Heart right ventricle (tissue), 16 donors: ENCODE measurements around the gene RAP1GAP2. TPM values are rescaled to one million over a fixed set of nuclear protein-coding genes. Genes with fewer than 3 reads are reported as not detected.

Source experiments
- ATAC-seq, 8 donors: fragments of 200-7000 bp; cut with Tn5 transposase; one replicate each; pipeline ENCODE4 v1.9.1; 2020; ENCODE audit warnings: mild to moderate bottlenecking in 8 of 8, moderate library complexity in 8 of 8, moderate number of reproducible peaks in 1 of 8
- DNase-seq, 2 donors: peaks; one replicate each; pipeline ENCODE4 v3.0.0-alpha.2; 2020
- H3K27ac ChIP-seq, 10 donors: fragments of 200-600 bp; sonication (generic) in 2 of 10; one replicate each; pipeline versions ENCODE4 v1.5.0 to v1.8.0; 2020 to 2022; ENCODE audit warnings: mild to moderate bottlenecking in 3 of 10
- H3K27me3 ChIP-seq, 7 donors: fragments of 200-600 bp; one replicate each; pipeline ENCODE4 v1.8.0; 2021 to 2022; ENCODE audit warnings: mild to moderate bottlenecking in 2 of 7
- H3K36me3 ChIP-seq, 9 donors: fragments of 200-600 bp; sonication (generic) in 1 of 9; one replicate each; pipeline versions ENCODE4 v1.5.0 to v1.8.0; 2020 to 2022; ENCODE audit warnings: mild to moderate bottlenecking in 2 of 9
- H3K4me1 ChIP-seq, 9 donors: fragments of 200-600 bp; sonication (generic) in 1 of 9; one replicate each; pipeline versions ENCODE4 v1.5.0 to v1.8.0; 2020 to 2022; ENCODE audit warnings: mild to moderate bottlenecking in 4 of 9
- H3K4me3 ChIP-seq, 10 donors: fragments of 200-600 bp; sonication (generic) in 2 of 10; one replicate each; pipeline versions ENCODE4 v1.5.0 to v1.8.0; 2020 to 2022; ENCODE audit warnings: mild to moderate bottlenecking in 7 of 10, moderate library complexity in 2 of 10
- H3K9me3 ChIP-seq, 11 donors: fragments of 200-600 bp in 10 of 11; sonication (generic) in 2 of 11; one replicate each; pipeline versions ENCODE4 v1.5.0 to v1.8.0; 2013 to 2022; ENCODE audit warnings: mild to moderate bottlenecking in 2 of 11, control low read depth in 1 of 11, moderate library complexity in 1 of 11
- CTCF ChIP-seq, 9 donors: fragments of 200-600 bp; sonication (generic) in 2 of 9; IDR thresholded peaks; one replicate each; pipeline versions ENCODE4 v1.5.0 to v1.8.0; 2021 to 2022; ENCODE audit warnings: antibody characterized with exemption in 9 of 9, mild to moderate bottlenecking in 5 of 9, moderate library complexity in 1 of 9
- WGBS, 2 donors: extraction: QIAGEN DNeasy Blood & Tissue Kit; methylation state at CpG; one replicate each; pipeline ENCODE4 v1.1.7; 2013; ENCODE audit warnings: inconsistent platforms in 1 of 2; 5-methylcytosine and 5-hydroxymethylcytosine counted together
- intact Hi-C, 10 donors: fragments of 100-400 bp; cut with DNase I; formaldehyde crosslinking; loops; one replicate each; pipeline versions ENCODE4 v1.11.1 to v1.14.2; 2022
- polyA plus RNA-seq, 2 donors: library from polyadenylated mRNA; stranded (reverse); fragments of 200-250 nt; gene quantifications; one replicate each; pipeline ENCODE4 v1.2.3, GENCODE V29; 2013
- total RNA-seq, 10 donors: library from RNA; stranded (reverse); fragmentation: NEBNext Ultra II Directional in 3 of 10; extraction: Animal tissue kit (Norgen Biotek cat#: 25700) in 3 of 10; gene quantifications; one replicate each; pipeline versions ENCODE4 v1.2.1 to v1.2.4, GENCODE V29; 2021 to 2023
- donor health status: Arrhythmogenic right ventricular cardiomyopathy.
- donor health status: ischemic (EF 13 %, LVEDD 7.1; RV severe dilation, severe dysfunction).
- donor health status: healthy with polysubstance abuse.
- donor health status: DM: no; HTN: yes; CAD: no.
- donor health status: DM: no; HTN: no; CAD: no.
- donor health status: ischemic (EF 25% LVEDD 6.9; RV normal size, moderate dysfunction).
- donor health status: ischemic (EF 25% LVEDD 5.7; RV mildly dilated, moderate dysfunction).
- donor health status: healthy.
- donor health status: DM: yes; HTN: yes; CAD: no.
- donor health status: Ischemic cardiomyopathy.
- donor health status: ischemic (EF 35%, LVEDD 5.7; RV mildly dilated, moderate dysfunction).
- donor health status: nonischemic (EF 11% LVEDD 7.7; RV severe dilation, severe dysfunction).
- donor health status: DM: yes; HTN: yes; CAD: no.
- donor health status: PGD.
- donor health status: ischemic (EF 29% LVEDD 5.4; RV normal size, mild dysfunction).
- donor health status: nonischemic (EF 23%, LVEDD 6.1; RV moderate dilation, normal function).

The RAP1GAP2 gene
- total and polyA plus RNA-seq, 12 donors = 9.5 to 51.3 (median 34.6) TPM

DNA sequence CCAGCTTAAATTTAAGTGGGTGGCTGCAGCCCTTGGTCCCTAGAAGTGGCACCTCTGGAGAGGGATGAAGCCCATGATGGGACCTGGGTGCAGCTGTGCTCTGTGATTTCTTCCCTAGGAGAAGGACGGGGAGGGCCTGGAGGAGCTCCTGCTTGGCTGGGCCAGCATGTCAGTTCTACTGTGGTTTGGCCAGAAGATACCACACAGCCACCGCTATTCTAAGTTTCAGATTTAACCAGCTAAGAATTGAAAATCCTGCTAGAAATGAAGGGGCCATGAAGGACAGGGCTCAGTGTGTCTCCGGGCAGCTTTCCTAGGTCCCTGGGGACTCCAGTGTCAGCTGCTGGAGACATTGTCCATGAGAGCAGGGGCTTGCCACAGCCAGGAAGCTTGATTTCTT lies 9.7 kb downstream of the RAP1GAP2 start:
- H3K4me3 ChIP-seq = no peak overlapping the region
- WGBS, 2 donors = 52 to 57% methylated on average over 3 of the region's 3 CpGs
- H3K4me1 ChIP-seq = peaks cover 0 to 7% (median 0%) of the 10 kb centered on the region in 9 donors
- no peak for TF ChIP-seq CTCF (IDR thresholded peaks at IDR 0.05)
- intact Hi-C loops = no loop called here
- DNase-seq (no peak), ATAC-seq (no peak)
- H3K9me3 ChIP-seq = no peaks in the 10 kb centered on the region
- H3K36me3 ChIP-seq = no peaks in the 10 kb centered on the region
- peaks cover 0 to 5% (median 0%) of the 10 kb centered on the region in 7 donors for H3K27me3 ChIP-seq
- H3K27ac ChIP-seq = no peak overlapping the region

DNA sequence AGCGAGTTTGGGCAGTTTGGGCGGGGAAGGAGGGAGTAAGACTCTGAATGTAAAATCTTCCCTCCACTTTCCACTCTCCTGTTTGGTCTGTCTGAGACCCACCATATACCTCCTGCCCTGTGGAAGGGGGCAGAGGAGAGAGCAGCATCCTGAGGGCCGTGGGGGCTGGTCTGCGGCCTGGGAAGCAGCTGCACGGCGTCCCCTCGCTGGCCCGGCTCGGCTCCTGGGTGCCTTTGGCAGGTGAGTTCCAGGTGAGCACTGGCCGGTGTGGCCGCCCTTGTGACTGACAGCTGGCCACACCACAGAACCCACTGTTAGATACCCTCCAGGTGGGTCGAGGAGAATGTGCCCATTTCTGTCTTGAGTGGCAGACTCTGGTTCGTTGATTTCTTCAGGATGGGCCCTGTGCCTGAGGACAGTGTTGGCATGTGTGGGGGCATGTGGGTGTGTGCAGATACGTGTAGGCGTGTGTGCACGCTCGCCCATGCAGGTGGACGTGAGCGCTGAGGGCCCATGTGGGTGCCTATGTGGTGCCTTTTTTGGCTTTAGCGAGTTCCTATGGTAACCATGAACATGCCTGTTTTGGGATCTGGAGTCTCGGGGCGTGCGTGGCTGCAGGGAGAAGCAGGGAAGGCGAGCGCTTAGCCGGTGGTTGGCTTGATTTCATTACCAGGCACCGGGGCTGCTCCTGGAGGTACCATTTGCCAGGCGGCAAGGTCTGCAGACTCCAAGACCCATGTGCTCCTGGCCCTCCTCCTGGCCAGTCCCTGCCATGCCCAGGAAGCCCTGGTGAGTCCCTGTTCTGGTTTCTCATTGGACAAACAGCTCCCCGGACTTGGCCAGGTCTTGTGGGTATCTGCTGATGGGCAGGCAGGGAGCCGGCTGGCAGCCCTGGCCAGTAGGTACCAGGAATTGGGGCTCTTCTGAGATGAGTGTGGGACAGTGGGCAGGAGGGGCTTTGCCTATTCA lies 12.4 kb downstream of the RAP1GAP2 start:
- no peak for TF ChIP-seq CTCF (IDR thresholded peaks at IDR 0.05)
- no peaks in the 10 kb centered on the region for H3K27me3 ChIP-seq
- intact Hi-C loops = no loop called here

DNA sequence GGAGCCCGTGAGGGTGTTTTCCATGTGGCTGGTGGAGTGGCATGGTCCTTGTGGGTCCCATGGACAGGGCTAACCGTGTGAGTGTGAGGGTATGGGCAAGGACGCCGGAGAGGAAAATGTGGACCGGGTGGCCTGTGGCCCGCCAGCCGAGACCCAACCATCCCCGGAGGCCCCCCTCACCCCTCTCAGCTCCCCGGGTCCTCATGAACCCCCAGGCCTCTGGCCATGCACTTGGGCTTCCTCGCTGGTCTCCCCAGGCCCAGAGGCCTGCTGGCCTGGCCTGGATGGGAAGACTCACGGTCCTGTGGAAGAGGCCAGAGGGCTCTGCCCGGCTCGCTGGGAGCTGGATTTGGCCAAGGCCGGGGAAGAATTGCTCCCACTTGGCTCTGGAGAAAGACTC lies 13.1 kb downstream of the RAP1GAP2 start:
- Histone ChIP-seq H3K4me1 (peaks cover 0 to 19% (median 0%) of the 10 kb centered on the region in 9 donors), H3K27me3 (peaks cover 0 to 2% (median 0%) of the 10 kb centered on the region in 7 donors), H3K27ac (no peak overlapping the region), H3K36me3 (no peaks in the 10 kb centered on the region), H3K9me3 (no peaks in the 10 kb centered on the region), H3K4me3 (no peak overlapping the region)
- intact Hi-C loops = no loop called here
- 90 to 94% methylated on average over 14 of the region's 14 CpGs for WGBS, 2 donors
- peak in 1 of 8 donors; percentile 11 for ATAC-seq
- no peak for TF ChIP-seq CTCF (IDR thresholded peaks at IDR 0.05)
- no peak for DNase-seq

More for the DNA sequence above, 12.4 kb downstream of the RAP1GAP2 start:
- DNase-seq = no peak
- Histone ChIP-seq H3K36me3 (no peaks in the 10 kb centered on the region), H3K9me3 (no peaks in the 10 kb centered on the region), H3K27ac (no peak overlapping the region), H3K4me1 (peaks cover 0 to 16% (median 0%) of the 10 kb centered on the region in 9 donors), H3K4me3 (no peak overlapping the region)
- WGBS, 2 donors = 88 to 89% methylated on average over 30 of the region's 30 CpGs
- ATAC-seq = no peak

GRCh38 chr17:2814049-2814448 lies 17.8 kb downstream of the RAP1GAP2 start:
- Histone ChIP-seq H3K4me3 (peak overlapping the region in 1 of 10 donors; percentile 46), H3K27ac (peak overlapping the region in 1 of 10 donors; percentile 69), H3K27me3 (peaks cover 0 to 8% (median 0%) of the 10 kb centered on the region in 7 donors), H3K4me1 (peaks cover 0 to 39% (median 0%) of the 10 kb centered on the region in 9 donors), H3K36me3 (no peaks in the 10 kb centered on the region), H3K9me3 (no peaks in the 10 kb centered on the region)
- WGBS, 2 donors = 67 to 70% methylated on average over 5 of the region's 5 CpGs
- no peak for DNase-seq
- peak in 2 of 8 donors; percentile 7 to 14 for ATAC-seq
- no peak for TF ChIP-seq CTCF (IDR thresholded peaks at IDR 0.05)
- intact Hi-C loops = no loop called here
